GM19455 (cell line): Measurements from ENCODE around the gene SPINT3.

Source experiments
- ATAC-seq: cut with Tn5 transposase; IDR thresholded peaks from one replicate; pipeline ENCODE4 v1.9.1; 2021; ENCODE audit not compliant: unreplicated experiment

Gene SPINT3

DNA sequence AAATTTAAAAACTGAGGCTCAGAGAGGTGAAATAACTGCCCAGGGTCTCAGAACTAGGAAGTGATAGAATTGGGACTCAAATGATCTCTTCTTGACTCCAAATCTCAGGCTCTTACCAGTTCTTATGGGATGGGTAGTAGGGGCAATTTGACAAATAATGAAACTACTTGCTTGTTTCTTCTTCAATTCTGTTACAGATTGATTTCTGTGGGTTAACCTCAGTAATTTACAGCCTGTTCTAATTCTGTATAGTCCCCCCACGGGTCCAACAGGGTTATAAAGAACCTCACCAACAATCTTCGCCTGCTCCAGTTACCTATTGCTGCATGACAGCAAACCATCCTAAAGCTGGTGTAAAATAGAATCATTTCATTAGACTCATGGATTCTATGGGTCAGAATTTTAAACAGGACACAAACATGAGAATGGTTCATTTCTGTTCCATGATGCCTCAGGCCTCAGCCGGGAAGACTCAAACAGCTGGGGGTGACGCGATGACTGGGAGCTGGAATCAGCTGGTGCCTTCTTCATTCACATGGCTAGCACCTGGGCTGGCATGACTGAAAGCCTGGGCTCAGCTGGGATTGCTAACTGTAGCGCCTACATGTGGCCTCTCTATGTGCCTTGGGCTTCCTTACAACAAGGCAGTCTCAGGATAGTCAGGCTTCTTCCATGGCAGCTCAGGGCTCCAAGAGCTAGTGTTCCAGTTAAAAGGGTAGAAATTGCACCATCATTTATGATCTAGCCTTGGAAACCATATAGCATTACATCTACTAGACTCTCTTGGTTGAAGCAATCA lies 52.5 kb downstream of the SPINT3 start:
- ATAC-seq = no peak
